ENCODE data around the gene CEMIP.

The CEMIP gene

GRCh38 chr15:80785335-80785734, 6.2 kb downstream of the CEMIP start:
- DNase-seq (ENCODE audit: extremely low read depth in 1 of 2, low read depth in 1 of 2) = no peak

- no peak for DNase-seq (ENCODE audit: extremely low read depth in 1 of 2, low read depth in 1 of 2)
Measured at GRCh38 chr15:80785811-80786354, 6.7 kb downstream of the CEMIP start.

GRCh38 chr15:80787316-80787715, 8.1 kb downstream of the CEMIP start:
- no peak for DNase-seq (ENCODE audit: extremely low read depth in 1 of 2, low read depth in 1 of 2)

GRCh38 chr15:80788536-80788935, 9.4 kb downstream of the CEMIP start:
- DNase-seq (ENCODE audit: extremely low read depth in 1 of 2, low read depth in 1 of 2) = no peak

GRCh38 chr15:80789296-80789695, 10.1 kb downstream of the CEMIP start:
- DNase-seq (ENCODE audit: extremely low read depth in 1 of 2, low read depth in 1 of 2) = no peak

DNA sequence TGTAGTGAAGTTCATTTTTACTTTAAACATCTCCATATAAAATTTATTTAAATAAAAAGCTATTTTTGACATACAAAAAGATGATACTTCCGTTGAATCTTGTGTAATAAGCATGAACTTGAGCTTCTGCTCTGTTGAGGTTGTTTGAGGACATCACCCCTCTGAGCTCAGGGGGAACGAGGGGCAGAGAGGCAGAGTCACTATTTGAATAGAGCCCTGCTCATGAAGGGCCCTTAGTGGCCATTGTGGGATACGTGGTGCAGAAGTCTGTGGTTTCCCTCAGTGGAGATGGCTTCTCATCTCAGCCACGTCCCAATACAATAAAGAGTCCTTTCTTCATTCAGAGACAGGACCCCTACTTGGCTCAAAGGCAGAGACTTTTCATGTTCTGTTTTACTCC, 10.6 kb downstream of the CEMIP start:
- no peak for DNase-seq (ENCODE audit: extremely low read depth in 1 of 2, low read depth in 1 of 2)

- no peak for DNase-seq (ENCODE audit: extremely low read depth in 1 of 2, low read depth in 1 of 2)
Measured at GRCh38 chr15:80790236-80790635, 11.1 kb downstream of the CEMIP start.

GRCh38 chr15:80791004-80791403, 11.8 kb downstream of the CEMIP start:
- no peak for DNase-seq (ENCODE audit: extremely low read depth in 1 of 2, low read depth in 1 of 2)

DNA sequence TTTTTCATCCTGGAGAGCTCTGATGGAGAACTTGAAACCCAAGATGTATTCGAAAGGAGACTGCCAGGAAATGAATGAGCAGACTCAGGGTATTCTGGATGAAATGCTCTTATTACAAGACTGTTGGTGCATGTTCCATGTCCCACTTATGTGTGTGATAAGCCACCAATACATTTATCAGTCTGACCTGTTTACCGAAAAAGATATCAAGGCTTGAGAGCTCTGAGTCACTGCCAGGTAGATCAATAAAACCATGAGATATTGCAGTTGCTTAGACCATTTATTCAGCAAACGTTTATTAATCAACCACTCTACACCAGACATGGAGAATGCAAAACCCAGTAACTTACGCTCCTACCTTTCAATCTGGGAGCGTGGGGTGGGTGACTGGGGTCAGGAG, 17.2 kb downstream of the CEMIP start:
- DNase-seq (ENCODE audit: extremely low read depth in 1 of 2, low read depth in 1 of 2) = no peak

DNA sequence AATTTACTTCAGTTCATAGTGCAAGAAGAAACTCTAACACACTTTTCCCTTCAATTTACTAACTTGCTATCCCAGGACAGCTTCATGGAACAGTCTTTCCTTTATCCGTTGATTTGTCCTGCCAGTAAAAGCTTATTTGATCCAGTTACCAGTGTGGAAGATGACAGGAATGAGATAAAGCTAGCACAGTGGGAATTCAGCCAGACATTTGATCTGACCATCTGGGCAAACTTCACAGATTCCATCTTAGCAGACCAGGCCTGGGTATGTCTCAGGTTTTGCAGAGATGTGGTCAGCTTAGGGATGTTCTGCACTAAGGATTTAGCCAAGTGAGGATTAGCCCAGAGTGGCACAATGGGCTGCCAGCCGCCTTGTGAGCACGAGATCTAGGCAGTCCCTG, 19.7 kb downstream of the CEMIP start:
- DNase-seq (ENCODE audit: extremely low read depth in 1 of 2, low read depth in 1 of 2) = no peak

DNA sequence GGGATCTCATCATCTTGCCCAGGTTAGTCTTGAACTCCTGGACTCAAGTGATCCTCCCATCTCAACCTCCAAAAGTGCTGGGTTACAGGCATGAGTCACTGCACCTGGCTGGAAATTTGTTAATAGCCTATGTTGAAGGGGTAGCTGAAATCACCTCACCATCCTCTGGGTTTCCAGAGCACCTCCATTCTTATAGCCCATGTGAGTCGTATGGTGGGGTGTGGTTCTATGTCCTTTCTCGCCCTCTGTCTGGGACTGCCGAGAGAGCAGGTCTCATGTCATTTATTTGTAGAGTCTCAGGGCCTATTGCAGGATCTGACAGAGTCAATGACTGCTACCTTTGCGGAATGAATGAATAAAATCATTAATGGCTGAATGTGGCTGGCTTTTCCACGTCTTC, 20.9 kb downstream of the CEMIP start:
- no peak for DNase-seq (ENCODE audit: extremely low read depth in 1 of 2, low read depth in 1 of 2)

DNA sequence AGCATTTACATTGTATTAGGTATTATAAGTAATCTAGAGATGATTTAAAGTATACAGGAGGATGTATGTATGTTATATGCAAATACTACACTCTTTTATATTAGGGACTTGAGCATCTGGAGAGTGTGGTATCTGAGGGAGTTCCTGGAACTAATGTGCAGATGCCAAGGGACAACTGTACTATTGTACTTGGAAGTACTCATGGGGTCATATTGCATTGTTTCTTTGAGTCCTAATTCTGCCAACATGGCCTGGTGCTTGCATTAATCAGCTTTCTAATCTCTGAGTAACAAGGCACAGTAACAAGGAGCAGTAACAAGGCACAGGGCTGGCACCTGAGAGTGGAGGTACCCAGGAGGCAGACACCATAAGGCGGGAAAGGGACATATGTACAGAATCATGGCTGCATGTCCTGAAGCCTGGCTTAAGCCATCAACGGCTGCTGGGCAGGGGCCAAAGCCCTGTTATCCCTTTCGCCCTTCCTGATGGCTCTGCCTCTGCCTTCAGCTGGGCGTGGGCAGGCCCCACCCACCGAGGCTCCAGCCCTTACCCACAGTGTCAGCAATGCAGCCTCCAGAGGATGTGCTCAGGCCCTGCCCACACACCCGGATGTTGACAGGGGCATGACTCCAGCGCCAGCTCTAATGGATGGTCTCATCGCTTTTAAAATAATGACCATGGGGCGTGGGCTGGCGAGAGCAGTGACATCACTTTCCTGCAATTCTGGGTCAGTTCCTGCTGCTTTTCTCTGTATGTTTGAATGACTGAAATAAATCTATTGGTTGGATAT, 22.9 kb downstream of the CEMIP start:
- no peak for DNase-seq (ENCODE audit: extremely low read depth in 1 of 2, low read depth in 1 of 2)

GRCh38 chr15:80803580-80804525, 24.7 kb downstream of the CEMIP start:
- DNase-seq (ENCODE audit: extremely low read depth in 1 of 2, low read depth in 1 of 2) = peak in 1 of 2 donors; percentile 48

DNA sequence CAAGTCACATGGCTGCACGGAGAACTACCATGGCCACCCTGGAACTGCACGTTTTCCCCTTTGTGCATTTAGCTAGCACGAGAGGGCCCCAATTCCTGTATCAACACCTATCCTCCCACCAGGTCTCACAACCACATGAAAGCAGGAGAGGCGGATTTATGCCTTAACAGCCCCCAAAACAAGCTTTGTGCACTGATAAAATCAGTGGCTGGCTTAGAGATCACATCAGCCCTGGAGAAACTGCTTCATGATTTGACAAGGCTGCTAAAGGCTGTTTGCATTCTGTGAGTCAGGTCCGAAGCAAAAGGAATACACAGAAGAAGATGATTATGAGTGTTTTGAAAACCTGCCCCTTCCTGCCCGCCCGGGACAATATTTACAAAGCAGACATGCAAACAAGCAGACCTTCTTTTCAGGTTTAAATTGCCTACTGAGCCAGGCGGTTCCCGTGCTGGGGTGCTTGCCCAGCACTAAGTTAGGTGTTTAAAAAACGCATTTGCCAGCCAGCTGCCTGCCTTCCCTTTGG, 25.9 kb downstream of the CEMIP start:
- peak in 1 of 2 donors; percentile 45 for DNase-seq (ENCODE audit: extremely low read depth in 1 of 2, low read depth in 1 of 2)

GRCh38 chr15:80811781-80812315, 32.7 kb downstream of the CEMIP start:
- DNase-seq (ENCODE audit: extremely low read depth in 1 of 2, low read depth in 1 of 2) = no peak

GRCh38 chr15:80815106-80815505, 35.9 kb downstream of the CEMIP start:
- no peak for DNase-seq (ENCODE audit: extremely low read depth in 1 of 2, low read depth in 1 of 2)

GRCh38 chr15:80816049-80816653, 37.0 kb downstream of the CEMIP start:
- DNase-seq (ENCODE audit: extremely low read depth in 1 of 2, low read depth in 1 of 2) = no peak

DNA sequence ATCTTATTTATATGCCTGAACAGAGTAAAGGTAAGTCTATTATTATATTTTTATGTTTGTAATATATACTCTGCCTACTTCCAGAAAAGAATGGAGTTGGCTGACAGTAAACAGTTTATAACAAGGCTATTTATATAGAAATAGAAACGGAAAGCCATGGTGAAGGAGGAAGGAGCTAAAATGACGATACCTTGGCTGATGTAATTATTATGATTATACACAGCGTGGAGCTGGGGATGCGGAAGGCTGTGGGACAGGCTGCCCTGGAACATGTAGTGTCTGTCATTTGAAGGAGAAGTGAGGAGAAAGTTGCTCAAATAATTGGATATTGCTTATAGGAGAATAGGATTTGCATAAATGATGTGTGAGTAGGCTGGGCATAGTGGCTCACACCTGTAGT, 37.8 kb downstream of the CEMIP start:
- DNase-seq (ENCODE audit: extremely low read depth in 1 of 2, low read depth in 1 of 2) = no peak

- DNase-seq (ENCODE audit: extremely low read depth in 1 of 2, low read depth in 1 of 2) = no peak
Measured at GRCh38 chr15:80817901-80818300, 38.7 kb downstream of the CEMIP start.

DNA sequence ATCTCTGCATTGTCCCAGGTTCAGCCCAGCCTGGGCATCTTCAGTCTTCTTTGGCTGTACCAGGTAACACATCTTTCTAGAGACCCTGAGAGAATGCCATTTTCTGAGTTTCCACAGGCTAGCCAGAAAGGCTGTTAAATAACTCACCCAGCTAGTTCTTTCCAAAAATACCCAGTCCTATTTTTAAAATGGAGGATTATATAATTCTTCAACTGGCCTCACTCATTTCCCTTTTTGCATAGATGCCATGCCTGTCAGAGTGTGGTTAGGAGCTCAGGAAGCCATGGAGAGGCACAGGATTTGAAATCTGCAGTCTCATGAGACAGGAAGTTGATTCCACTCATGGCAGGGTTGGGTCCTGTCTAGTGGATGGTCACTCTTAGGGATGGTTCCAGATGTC, 39.8 kb downstream of the CEMIP start:
- no peak for DNase-seq (ENCODE audit: extremely low read depth in 1 of 2, low read depth in 1 of 2)

DNA sequence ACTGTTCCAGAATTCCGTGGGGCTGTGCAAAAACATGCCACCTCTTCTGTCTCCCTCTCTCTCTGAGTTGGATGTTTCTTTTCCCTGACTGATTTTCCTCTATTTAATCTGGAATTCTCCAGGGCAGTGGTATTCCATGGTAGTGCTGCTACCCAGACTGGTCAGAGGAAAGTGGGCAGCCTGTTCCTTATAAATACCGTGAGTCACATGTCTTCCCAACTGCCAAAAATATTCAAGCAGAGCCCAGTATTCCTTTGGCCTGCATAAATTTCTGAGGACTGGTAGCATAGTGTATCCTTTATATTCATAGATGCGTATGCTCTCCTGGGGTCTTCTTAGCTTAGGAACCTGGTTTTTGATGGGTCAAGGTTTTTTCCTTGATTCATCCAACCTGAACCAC, 40.9 kb downstream of the CEMIP start:
- DNase-seq (ENCODE audit: extremely low read depth in 1 of 2, low read depth in 1 of 2) = no peak
